Neural crest cell (in vitro differentiated cells): ENCODE measurements around the gene P2RX5. TPM values are rescaled to one million over a fixed set of nuclear protein-coding genes. Genes with fewer than 3 reads are reported as not detected.

Experiments
- DNase-seq: peaks from one replicate; pipeline ENCODE4 v3.0.0; 2021; ENCODE audit warnings: low read depth, mixed read lengths, low spot score
- H3K27ac Mint-ChIP-seq: one replicate; pipeline ENCODE4 v1.8.0; 2021; ENCODE audit warnings: mild to moderate bottlenecking, mixed read lengths; ENCODE audit not compliant: unreplicated experiment
- H3K27me3 Mint-ChIP-seq: 2 replicates; pipeline ENCODE4 v1.8.0; 2021; ENCODE audit warnings: low read depth, mild to moderate bottlenecking, mixed read lengths
- H3K36me3 Mint-ChIP-seq: 2 replicates; pipeline ENCODE4 v1.8.0; 2021; ENCODE audit warnings: low read depth, mild to moderate bottlenecking, mixed read lengths
- H3K4me1 Mint-ChIP-seq: 2 replicates; pipeline ENCODE4 v1.8.0; 2021; ENCODE audit warnings: mixed read lengths
- H3K4me3 Mint-ChIP-seq: one replicate; pipeline ENCODE4 v1.8.0; 2021; ENCODE audit warnings: mild to moderate bottlenecking, mixed read lengths
- H3K9me3 Mint-ChIP-seq: 2 replicates; pipeline ENCODE4 v1.8.0; 2021; ENCODE audit warnings: mixed read lengths
- total RNA-seq: library from RNA; stranded (reverse); gene quantifications from 2 replicates; pipeline ENCODE4 v1.2.1, GENCODE V29; 2021
- TF ChIP-seq, protein P1 (sequence below): fragments of 200-600 bp; sonication (generic); conservative IDR thresholded peaks from 2 replicates; pipeline ENCODE4 v1.5.0; 2021; ENCODE audit warnings: antibody characterized with exemption, mild to moderate bottlenecking

P2RX5 gene
- total RNA-seq, 1 donor from 2014 or later = 1.6 TPM

- Mint-ChIP-seq H3K27me3 (peaks cover 5% of the 10 kb centered on the region), H3K36me3 (no peaks in the 10 kb centered on the region), H3K27ac (no peak overlapping the region), H3K9me3 (no peaks in the 10 kb centered on the region), H3K4me3 (no peak overlapping the region), H3K4me1 (no peaks in the 10 kb centered on the region)
- TF ChIP-seq, protein P1, sequence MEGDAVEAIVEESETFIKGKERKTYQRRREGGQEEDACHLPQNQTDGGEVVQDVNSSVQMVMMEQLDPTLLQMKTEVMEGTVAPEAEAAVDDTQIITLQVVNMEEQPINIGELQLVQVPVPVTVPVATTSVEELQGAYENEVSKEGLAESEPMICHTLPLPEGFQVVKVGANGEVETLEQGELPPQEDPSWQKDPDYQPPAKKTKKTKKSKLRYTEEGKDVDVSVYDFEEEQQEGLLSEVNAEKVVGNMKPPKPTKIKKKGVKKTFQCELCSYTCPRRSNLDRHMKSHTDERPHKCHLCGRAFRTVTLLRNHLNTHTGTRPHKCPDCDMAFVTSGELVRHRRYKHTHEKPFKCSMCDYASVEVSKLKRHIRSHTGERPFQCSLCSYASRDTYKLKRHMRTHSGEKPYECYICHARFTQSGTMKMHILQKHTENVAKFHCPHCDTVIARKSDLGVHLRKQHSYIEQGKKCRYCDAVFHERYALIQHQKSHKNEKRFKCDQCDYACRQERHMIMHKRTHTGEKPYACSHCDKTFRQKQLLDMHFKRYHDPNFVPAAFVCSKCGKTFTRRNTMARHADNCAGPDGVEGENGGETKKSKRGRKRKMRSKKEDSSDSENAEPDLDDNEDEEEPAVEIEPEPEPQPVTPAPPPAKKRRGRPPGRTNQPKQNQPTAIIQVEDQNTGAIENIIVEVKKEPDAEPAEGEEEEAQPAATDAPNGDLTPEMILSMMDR = no peak
- DNase-seq = no peak
Observed at GRCh38 chr17:3685174-3685573, 10.8 kb downstream of the P2RX5 start.

DNA sequence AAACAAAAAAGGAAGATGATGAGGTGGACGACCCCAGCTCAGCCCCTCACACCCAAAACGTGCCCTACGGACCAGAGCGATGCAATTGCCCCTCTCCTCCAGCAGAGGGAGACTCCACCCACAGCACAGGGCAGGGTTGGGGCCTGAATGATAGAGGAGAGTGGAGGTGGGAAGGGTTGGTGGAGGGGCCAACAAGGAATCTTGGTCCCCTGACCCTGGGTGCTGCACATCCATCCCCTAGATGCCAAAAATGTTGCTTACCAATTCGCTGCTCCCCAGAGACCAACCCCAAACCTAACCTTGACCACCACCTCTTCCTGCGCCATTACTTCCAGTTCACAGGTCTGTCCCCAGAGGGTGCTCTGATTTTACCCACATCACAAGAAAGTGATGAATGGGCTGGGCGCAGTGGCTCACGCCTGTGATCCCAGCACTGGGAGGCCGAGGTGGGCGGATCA is 12.9 kb downstream of the P2RX5 start:
- no peaks in the 10 kb centered on the region for H3K4me1 Mint-ChIP-seq
- H3K4me3 Mint-ChIP-seq = no peak overlapping the region
- peaks cover 2% of the 10 kb centered on the region for H3K27me3 Mint-ChIP-seq
- no peaks in the 10 kb centered on the region for H3K36me3 Mint-ChIP-seq
- no peak overlapping the region for H3K27ac Mint-ChIP-seq
- peak; percentile 45 for DNase-seq
- TF ChIP-seq, protein P1 = peak; percentile 77
- no peaks in the 10 kb centered on the region for H3K9me3 Mint-ChIP-seq

GRCh38 chr17:3682033-3682432 is 13.9 kb downstream of the P2RX5 start:
- DNase-seq = no peak

GRCh38 chr17:3681565-3681964 is 14.4 kb downstream of the P2RX5 start:
- no peak overlapping the region for H3K27ac Mint-ChIP-seq
- H3K36me3 Mint-ChIP-seq = no peaks in the 10 kb centered on the region
- TF ChIP-seq, protein P1 = no peak
- H3K9me3 Mint-ChIP-seq = no peaks in the 10 kb centered on the region
- H3K4me1 Mint-ChIP-seq = no peaks in the 10 kb centered on the region
- DNase-seq = no peak
- no peak overlapping the region for H3K4me3 Mint-ChIP-seq
- peaks cover 2% of the 10 kb centered on the region for H3K27me3 Mint-ChIP-seq

More at GRCh38 chr17:3682033-3682432, 13.9 kb downstream of the P2RX5 start:
- TF ChIP-seq, protein P1 = no peak
- Mint-ChIP-seq H3K27me3 (peaks cover 2% of the 10 kb centered on the region), H3K4me1 (no peaks in the 10 kb centered on the region), H3K36me3 (no peaks in the 10 kb centered on the region), H3K9me3 (no peaks in the 10 kb centered on the region), H3K4me3 (no peak overlapping the region), H3K27ac (no peak overlapping the region)

DNA sequence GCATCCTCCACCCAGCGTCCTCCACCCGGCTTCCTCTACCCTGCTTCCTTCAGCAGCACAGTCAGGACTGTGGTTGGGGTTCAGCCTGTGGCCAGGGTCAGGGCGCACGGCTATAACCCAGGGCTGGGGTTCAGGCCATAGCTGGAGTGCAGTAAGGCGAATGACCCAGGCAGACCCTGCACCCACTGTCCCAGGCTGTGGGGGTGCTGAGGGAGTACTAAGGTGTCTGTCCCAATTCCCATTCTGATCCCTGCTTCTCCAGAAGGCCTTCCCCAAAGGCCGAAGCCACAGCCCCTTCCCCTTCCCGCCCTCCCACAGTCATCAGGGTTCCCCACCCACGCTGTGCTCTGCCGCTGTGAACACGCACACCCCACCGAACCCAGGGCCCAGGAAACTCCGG is 14.9 kb downstream of the P2RX5 start:
- H3K9me3 Mint-ChIP-seq = no peaks in the 10 kb centered on the region
- peaks cover 2% of the 10 kb centered on the region for H3K27me3 Mint-ChIP-seq
- TF ChIP-seq, protein P1 = no peak
- no peaks in the 10 kb centered on the region for H3K36me3 Mint-ChIP-seq
- no peak overlapping the region for H3K4me3 Mint-ChIP-seq
- H3K4me1 Mint-ChIP-seq = no peaks in the 10 kb centered on the region
- no peak for DNase-seq
- H3K27ac Mint-ChIP-seq = no peak overlapping the region
